K562 (cell line): ENCODE data around the gene KCND2. TPM values are rescaled to one million over a fixed set of nuclear protein-coding genes. Genes with fewer than 3 reads are reported as not detected.

ENCODE experiments used
- DEAF1 ChIP-seq: fragments of 450-650 bp; formaldehyde crosslinking; IDR thresholded peaks from 2 replicates; pipeline ENCODE4 v1.4.0; 2020; ENCODE audit warnings: mild to moderate bottlenecking, moderate library complexity
- ETS1 ChIP-seq: conservative IDR thresholded peaks from 2 replicates; pipeline ENCODE4 v1.6.1; 2011; ENCODE audit warnings: low read depth, mild to moderate bottlenecking, low read length; ENCODE audit not compliant: control insufficient read depth
- ETV5 ChIP-seq: sonication (generic); formaldehyde crosslinking; IDR thresholded peaks from 2 replicates; pipeline ENCODE4 v1.4.0; 2020; ENCODE audit warnings: low read depth, mild to moderate bottlenecking, missing genetic modification reagents
- FUS ChIP-seq: fragments of 200-400 bp; formaldehyde crosslinking; optimal IDR thresholded peaks from 2 replicates; pipeline ENCODE3; 2017; ENCODE audit warnings: low read depth, low read length
- IRF1 ChIP-seq: sonication (generic); formaldehyde crosslinking; IDR thresholded peaks from 2 replicates; pipeline ENCODE4 v1.8.0; 2022; ENCODE audit warnings: missing genetic modification reagents, mild to moderate bottlenecking, borderline replicate concordance
- MLLT1 ChIP-seq, 2 experiments: fragments of 450-650 bp; IDR thresholded peaks; 2 replicates each; pipeline ENCODE4 v1.6.1; 2016
- SIRT6 ChIP-seq: IDR thresholded peaks from one replicate; pipeline ENCODE4 v1.6.1; 2012; ENCODE audit warnings: low read depth, mild to moderate bottlenecking, control low read depth, inconsistent platforms, low read length, moderate library complexity
- SRF ChIP-seq, 2 experiments: fragments of 250-450, 450-650 bp in 1 of 2; sonication (Bioruptor Pico) in 1 of 2; sonication (generic) in 1 of 2; formaldehyde crosslinking; IDR thresholded peaks; 2 replicates each; pipeline versions ENCODE4 v1.5.0 to v1.5.1; 2020 to 2022; ENCODE audit warnings: mild to moderate bottlenecking in 1 of 2, missing genetic modification reagents in 1 of 2
- SUPT5H ChIP-seq: fragments of 450-650 bp; IDR thresholded peaks from 2 replicates; pipeline ENCODE4 v1.6.1; 2016
- TAF9B ChIP-seq: fragments of 450-650 bp; IDR thresholded peaks from 2 replicates; pipeline ENCODE4 v1.6.1; 2018; ENCODE audit warnings: mild to moderate bottlenecking; ENCODE audit not compliant: partially characterized antibody
- TEAD1 ChIP-seq, 2 experiments: fragments of 450-650 bp in 1 of 2; sonication (generic) in 1 of 2; formaldehyde crosslinking; IDR thresholded peaks; 2 replicates each; pipeline versions ENCODE4 v1.4.0 to v1.8.0; 2020 to 2022; ENCODE audit warnings: mild to moderate bottlenecking in 2 of 2, missing genetic modification reagents in 1 of 2
- TEAD4 ChIP-seq, 2 experiments: sonication (generic) in 1 of 2; formaldehyde crosslinking in 1 of 2; IDR thresholded peaks; 2 replicates each; pipeline versions ENCODE4 v1.6.1 to v1.8.0; 2012 to 2022; ENCODE audit warnings: borderline replicate concordance in 1 of 2, inconsistent platforms in 1 of 2, low read length in 1 of 2, mild to moderate bottlenecking in 1 of 2, missing genetic modification reagents in 1 of 2
- ZBTB43 ChIP-seq: sonication (generic); formaldehyde crosslinking; IDR thresholded peaks from 2 replicates; pipeline ENCODE4 v1.8.0; 2023; ENCODE audit warnings: mild to moderate bottlenecking, missing genetic modification reagents
- ZFP36 ChIP-seq: fragments of 150-350 bp; IDR thresholded peaks from 2 replicates; pipeline ENCODE4 v1.6.1; 2018; ENCODE audit warnings: low read length, low read depth; ENCODE audit not compliant: partially characterized antibody
- ZFP91 ChIP-seq: sonication (generic); formaldehyde crosslinking; IDR thresholded peaks from 2 replicates; pipeline ENCODE4 v1.8.0; 2022; ENCODE audit warnings: mild to moderate bottlenecking, missing genetic modification reagents
- ZNF584 ChIP-seq: fragments of 200-800 bp; sonication (Bioruptor generic); IDR thresholded peaks from 2 replicates; pipeline ENCODE4 v1.6.1; 2016; ENCODE audit warnings: low read depth, mild to moderate bottlenecking, missing genetic modification characterization, missing compliant biosample characterization
- ZNF785 ChIP-seq: fragments of 250-450 bp; sonication (Bioruptor Pico); IDR thresholded peaks from 2 replicates; pipeline ENCODE4 v1.4.0; 2020; ENCODE audit warnings: mild to moderate bottlenecking
- polyA plus RNA-seq, 8 experiments: library from polyadenylated mRNA; depleted of rRNA in 4 of 8; stranded (reverse) in 5 of 8; unstranded in 3 of 8; fragments of >200 nt; fragmentation: Nextera tagmentation in 2 of 8; fragmentation: Illumina TruSeq in 1 of 8; extraction: Ambion mirVana in 2 of 8; extraction: Trizol in 1 of 8; gene quantifications; 2 replicates each; pipeline versions ENCODE4 v1.2.1 to v1.2.3, GENCODE V29; 2011 to 2014; ENCODE audit warnings: inconsistent platforms in 1 of 8, missing spikeins in 1 of 8
- total RNA-seq, 7 experiments: library from RNA; depleted of rRNA in 6 of 7; stranded (reverse); fragments of >200 nt in 6 of 7; fragmentation: Illumina TruSeq in 2 of 7; extraction: Trizol in 2 of 7; gene quantifications; 2 replicates each; pipeline versions ENCODE4 v1.2.1 to v1.2.3, GENCODE V29; 2011 to 2021; ENCODE audit warnings: low replicate concordance in 1 of 7

KCND2 gene
- total and polyA plus RNA-seq, 9 of the 15 experiments (the other 6 are each of a cell fraction or from before 2014, with no cell fraction given), result 0.03 to 0.12 TPM; not detected in 7

- TF ChIP-seq DEAF1 (peak; percentile 60), ZFP36 (peak; percentile 8), ZNF785 (no peak), SIRT6 (no peak), IRF1 (CRISPR knock-in tag) (no peak), MLLT1 (IDR thresholded peaks at IDR 0.05) (no peak), FUS (no peak), SUPT5H (no peak), TEAD1 (CRISPR knock-in tag; IDR thresholded peaks at IDR 0.05) (0 out of 4 replicates have a peak, but pooled peaks have one; percentile 4 to 26), ZNF584 (CRISPR knock-in tag) (no peak), ETV5 (CRISPR knock-in tag) (0 out of 2 replicates have a peak, but pooled peaks have one; percentile 13), TEAD4 (IDR thresholded peaks at IDR 0.05; ENCODE audit: low read length) (no peak), TEAD4 (CRISPR knock-in tag; IDR thresholded peaks at IDR 0.05; ENCODE audit: borderline replicate concordance) (no peak), ZFP91 (CRISPR knock-in tag) (peak; percentile 64; the same call in 1 of the 2 replicates), TAF9B (no peak), ETS1 (no peak), ZBTB43 (CRISPR knock-in tag) (no peak), SRF (CRISPR knock-in tag; IDR thresholded peaks at IDR 0.05) (0 out of 4 replicates have a peak, but pooled peaks of 1 of the 2 experiments have one; percentile 16)
These were observed 519.3 kb downstream of the KCND2 start (continued) for GRCh38 chr7:120792091-120792860.
